ENCODE results near the gene CCDC192. TPM values are rescaled to one million over a fixed set of nuclear protein-coding genes. Genes with fewer than 3 reads are reported as not detected.

The CCDC192 gene
- total and polyA plus RNA-seq, 2 of the 4 experiments (the other 2 are of a cell fraction), result not detected

- H4K91ac ChIP-seq (ENCODE audit: insufficient read depth, low read depth, low read length), result peak overlapping the region; percentile 63
- peak overlapping the region; percentile 47 for H2BK5ac ChIP-seq (ENCODE audit: low read depth, low read length, poor library complexity, severe bottlenecking)
- no TSS peak for BruUV-seq (replicated peaks)
- ATAC-seq (ENCODE audit: low read depth) (peak; percentile 43), DNase-seq (peak; percentile 24)
- POLR2A ChIA-PET (ENCODE audit: unreplicated experiment), result no interaction called here
- peak overlapping the region; percentile 21 to 31; a peak in 3 of 4 replicates for H4K8ac ChIP-seq (ENCODE audit: low read depth in 2 of 2, low read length in 2 of 2)
- H4K5ac ChIP-seq (ENCODE audit: low read depth, low read length), result no peak overlapping the region
- no peak overlapping the region for H3K27ac ChIP-seq (ENCODE audit: insufficient read depth, low read length)
- dilution Hi-C loops (cut with HindIII; ENCODE audit: low sequenced_read_pairs, unreplicated experiment) (no loop called here), in situ Hi-C loops (cut with MboI; ENCODE audit: low sequenced_read_pairs) (no loop called here), intact Hi-C loops (cut with micrococcal nuclease) (loop anchor here (5.0 kb wide), 2 partner anchors 52 to 107 kb away; no protein-coding TSS in a partner anchor)
- H2AK5ac ChIP-seq (ENCODE audit: low read depth, low read length), result no peak overlapping the region; the same call in 1 of the 2 replicates
- H3K27me3 ChIP-seq (ENCODE audit: control insufficient read depth, insufficient read depth, low read length), result no peaks in the 10 kb centered on the region
- peak overlapping the region; percentile 7 for H3K4ac ChIP-seq (ENCODE audit: low read depth, low read length)
- H2BK20ac ChIP-seq (ENCODE audit: low read depth, low read length), result peak overlapping the region; percentile 41; the same call in 1 of the 2 replicates
- H3K14ac ChIP-seq (replicated peaks; ENCODE audit: low read depth, low read length), result peak overlapping the region; percentile 54
- no peak overlapping the region for H3K18ac ChIP-seq (ENCODE audit: low read depth, low read length)
- H2BK15ac ChIP-seq (ENCODE audit: low read depth, low read length), result peak overlapping the region; percentile 65; the same call in 1 of the 3 replicates
- no peak overlapping the region for H2AK9ac ChIP-seq (replicated peaks; ENCODE audit: low read depth, low read length, poor library complexity)
- TF ChIP-seq CEBPB (IDR thresholded peaks at IDR 0.05; ENCODE audit: low read depth, low read length) (peak; percentile 64), RAD21 (IDR thresholded peaks at IDR 0.05; ENCODE audit: low read length) (no peak), CHD1 (IDR thresholded peaks at IDR 0.05; ENCODE audit: low read depth, low read length) (no peak)
- peak overlapping the region; percentile 74 for H3K23ac ChIP-seq (ENCODE audit: low read depth, low read length)
- no peak overlapping the region for H3K9ac ChIP-seq (ENCODE audit: low read depth, low read length)
- peaks cover 2% of the 10 kb centered on the region; the same call in 1 of the 2 replicates for H3K4me1 ChIP-seq (ENCODE audit: control insufficient read depth, insufficient read depth, low read length)
- CTCF ChIA-PET, result no interaction called here
- H2AFZ ChIP-seq (replicated peaks; ENCODE audit: low read length, poor library complexity), result no peak overlapping the region
- no peaks in the 10 kb centered on the region for H3K9me3 ChIP-seq (ENCODE audit: control insufficient read depth, insufficient read depth, low read length)
- H3K9me1 ChIP-seq (ENCODE audit: insufficient read depth, low read length), result peaks cover 2% of the 10 kb centered on the region; the same call in 1 of the 2 replicates
- no CpG with 5 or more reads among the region's 7 CpGs for WGBS, 2 experiments (ENCODE audit: extremely low coverage in 2 of 2, insufficient read length in 1 of 2)
- H3K4me3 ChIP-seq (ENCODE audit: insufficient read depth, low read depth, low read length), result no peak overlapping the region
- no peaks in the 10 kb centered on the region for H4K20me1 ChIP-seq (ENCODE audit: insufficient read depth, low read length)
- H2BK120ac ChIP-seq (ENCODE audit: low read depth, low read length), result peak overlapping the region; percentile 54
- no peak overlapping the region for H3K4me2 ChIP-seq (ENCODE audit: low read depth, low read length)
- H3K36me3 ChIP-seq (ENCODE audit: control insufficient read depth, insufficient read depth, low read length), result no peaks in the 10 kb centered on the region
- H3K79me1 ChIP-seq (ENCODE audit: low read depth in 1 of 2, low read length in 2 of 2), result no peaks in the 10 kb centered on the region
- no peak overlapping the region for H3K56ac ChIP-seq (ENCODE audit: extremely low read depth, insufficient read depth, low read length)
Observed at GRCh38 chr5:127863610-127864395, 160.6 kb downstream of the CCDC192 start.

Measured in IMR-90 (cell line).